Activated CD8-positive, alpha-beta memory T cell treated with anti-CD3 and anti-CD28 coated beads, Interleukin-2, amount 50 U/mL, for 1 hour (primary cell): ENCODE measurements around the gene CLRN3.

ENCODE experiments used
- DNase-seq: peaks from one replicate; pipeline ENCODE4 v3.0.0-alpha.2; 2020; ENCODE audit errors: extremely low read depth

CLRN3 gene

DNA sequence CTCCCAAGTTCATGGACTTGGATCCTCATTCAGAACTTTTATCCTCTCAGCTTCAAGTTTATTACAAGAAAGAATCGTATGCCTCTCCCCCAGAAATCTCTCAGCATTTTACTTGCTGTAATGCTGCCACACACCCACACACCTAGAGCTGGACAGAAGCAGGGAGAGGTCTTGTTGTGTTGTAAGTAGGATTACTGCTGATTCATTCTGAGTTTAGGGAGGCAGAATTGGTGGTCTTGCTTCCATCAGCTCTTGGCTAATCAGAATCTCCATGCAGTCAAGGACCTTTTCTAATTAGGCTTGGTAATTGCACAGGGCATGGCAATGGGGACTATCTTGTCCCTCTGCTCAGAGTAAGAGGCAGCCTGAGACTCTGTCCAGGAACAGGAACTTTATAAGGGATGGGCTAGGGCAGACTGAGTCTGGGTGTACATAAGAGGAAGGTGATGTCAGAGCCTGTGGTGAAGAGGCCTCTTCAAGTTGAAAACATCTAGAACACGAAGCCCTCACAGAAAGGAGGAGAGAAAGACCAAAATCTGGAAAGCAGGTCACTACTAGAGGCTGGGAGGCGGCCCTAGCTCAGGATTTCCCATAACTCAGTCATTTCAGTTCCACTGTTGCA lies 7.1 kb upstream of the CLRN3 start:
- DNase-seq: no peak

DNA sequence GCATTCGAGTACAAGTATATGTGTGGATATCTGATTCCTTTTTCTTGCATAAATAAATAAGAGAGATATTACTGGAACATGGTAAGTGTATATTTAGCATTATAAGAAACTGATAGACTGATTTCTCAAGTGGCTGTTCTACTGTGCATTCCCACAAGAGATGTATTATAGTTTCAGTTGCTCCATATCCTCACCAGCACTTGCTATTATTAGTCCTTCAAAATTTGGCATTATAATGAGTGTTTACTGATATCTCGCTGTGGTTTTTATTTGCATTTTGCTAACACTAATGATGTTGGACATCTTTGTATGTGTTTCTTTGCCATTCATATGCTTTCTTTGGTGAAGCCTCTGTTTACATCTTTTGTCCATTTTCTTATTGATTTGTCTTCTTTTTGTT lies 4.4 kb upstream of the CLRN3 start:
- no peak for DNase-seq

DNA sequence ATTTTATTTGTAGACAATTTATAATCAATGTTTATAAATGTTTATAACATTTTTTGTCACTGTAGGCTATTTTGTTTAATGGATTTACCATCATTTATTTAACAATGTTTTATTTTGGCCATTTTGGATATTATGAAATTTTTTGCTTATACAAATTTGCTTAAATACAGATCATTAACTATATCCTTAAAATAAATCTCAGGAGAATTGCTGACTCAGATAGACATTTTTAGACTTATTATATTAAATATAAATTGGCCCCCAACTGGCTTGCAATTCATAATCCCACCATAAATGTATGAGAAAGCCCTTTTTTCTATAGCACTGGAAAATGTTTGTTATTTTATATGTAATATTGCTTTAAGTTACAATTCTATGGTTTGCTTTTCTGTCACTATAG lies 3.8 kb upstream of the CLRN3 start:
- no peak for DNase-seq

DNA sequence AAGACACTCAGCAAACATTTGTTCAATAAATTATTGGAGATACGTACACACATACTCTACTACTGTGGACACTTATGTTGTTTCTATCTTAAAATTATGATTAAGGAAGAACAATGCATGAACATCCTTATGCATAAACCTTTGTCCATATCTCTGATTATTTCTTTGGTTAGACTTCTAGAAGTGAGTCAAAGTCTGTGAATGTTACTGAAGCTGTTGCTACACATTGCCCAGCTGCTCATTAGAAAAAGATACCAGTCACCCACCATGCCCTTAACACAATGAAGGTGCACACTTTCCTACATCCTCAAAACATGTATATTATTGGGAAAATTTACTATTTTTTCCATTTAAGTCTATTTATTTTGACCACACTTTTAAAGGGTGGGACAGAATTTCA lies 1.4 kb upstream of the CLRN3 start:
- DNase-seq: no peak

DNA sequence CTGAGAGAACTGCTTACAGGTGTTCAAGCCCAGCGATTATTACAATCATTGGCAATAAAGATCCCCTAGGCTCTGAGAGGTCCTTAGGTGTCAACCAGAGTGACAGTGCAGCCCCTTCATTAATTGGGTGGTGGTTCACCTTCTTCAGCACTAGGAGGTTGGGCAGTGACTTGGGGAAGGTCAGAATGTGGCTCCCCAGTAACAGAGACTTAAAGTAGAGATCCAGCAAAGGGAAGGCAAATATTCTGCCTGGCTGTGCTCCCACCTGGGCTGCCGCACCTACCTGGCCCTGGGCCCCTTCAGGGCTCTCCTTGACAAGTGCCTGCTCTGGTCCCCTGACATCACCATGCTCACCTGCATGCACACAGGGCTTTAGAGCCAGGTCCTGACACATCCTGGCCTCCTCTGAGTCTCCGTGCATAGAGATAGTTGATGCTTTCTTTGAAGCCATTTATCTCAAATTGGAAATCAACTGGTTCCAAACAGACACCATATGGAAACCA lies 1.9 kb downstream of the CLRN3 start:
- no peak for DNase-seq

DNA sequence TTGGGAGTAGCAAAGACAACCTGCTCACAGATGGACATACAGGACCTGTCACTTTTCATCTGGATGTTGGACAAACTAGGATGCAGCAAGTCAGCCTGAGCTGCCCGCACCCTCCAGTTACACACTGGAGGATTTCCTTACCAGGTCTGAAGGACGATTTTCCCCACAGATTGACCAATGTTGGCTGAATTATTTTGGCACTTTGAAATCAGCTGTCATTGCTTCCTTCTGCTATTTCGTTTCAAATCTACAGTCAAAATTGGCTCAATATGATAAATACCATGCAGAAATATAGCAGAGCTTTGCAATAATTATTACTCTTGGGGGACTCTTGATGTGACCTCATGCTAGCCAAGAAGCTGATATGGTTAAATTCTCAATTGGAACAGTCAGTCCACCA lies 2.5 kb downstream of the CLRN3 start:
- no peak for DNase-seq

DNA sequence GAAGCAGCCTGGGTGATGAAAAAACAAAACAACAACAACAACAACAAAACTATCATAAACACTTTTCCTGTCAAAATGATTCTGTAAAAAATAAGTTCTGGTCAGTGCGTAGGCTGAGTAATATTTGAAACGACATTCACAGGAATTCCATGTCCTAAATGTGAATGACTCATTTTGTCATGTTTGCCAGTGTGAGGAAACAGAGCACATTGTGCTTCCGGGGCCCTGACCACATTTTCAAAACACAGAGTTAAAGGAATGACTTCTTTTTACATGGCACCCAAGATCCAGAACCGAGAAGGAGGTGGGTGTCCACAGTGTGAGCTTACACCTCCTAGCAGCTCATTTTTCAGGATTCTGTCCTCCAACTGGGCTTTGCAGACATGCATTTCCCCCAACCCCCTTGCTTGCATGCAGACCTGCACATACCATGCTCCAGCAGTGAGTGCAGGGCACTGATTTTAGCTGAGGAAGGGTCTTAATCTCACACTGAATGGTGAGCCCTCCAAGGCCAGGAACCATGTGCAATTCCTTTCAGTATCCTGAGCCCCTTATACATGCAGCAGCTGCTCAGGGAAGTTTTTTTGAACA lies 3.0 kb downstream of the CLRN3 start:
- DNase-seq: no peak

DNA sequence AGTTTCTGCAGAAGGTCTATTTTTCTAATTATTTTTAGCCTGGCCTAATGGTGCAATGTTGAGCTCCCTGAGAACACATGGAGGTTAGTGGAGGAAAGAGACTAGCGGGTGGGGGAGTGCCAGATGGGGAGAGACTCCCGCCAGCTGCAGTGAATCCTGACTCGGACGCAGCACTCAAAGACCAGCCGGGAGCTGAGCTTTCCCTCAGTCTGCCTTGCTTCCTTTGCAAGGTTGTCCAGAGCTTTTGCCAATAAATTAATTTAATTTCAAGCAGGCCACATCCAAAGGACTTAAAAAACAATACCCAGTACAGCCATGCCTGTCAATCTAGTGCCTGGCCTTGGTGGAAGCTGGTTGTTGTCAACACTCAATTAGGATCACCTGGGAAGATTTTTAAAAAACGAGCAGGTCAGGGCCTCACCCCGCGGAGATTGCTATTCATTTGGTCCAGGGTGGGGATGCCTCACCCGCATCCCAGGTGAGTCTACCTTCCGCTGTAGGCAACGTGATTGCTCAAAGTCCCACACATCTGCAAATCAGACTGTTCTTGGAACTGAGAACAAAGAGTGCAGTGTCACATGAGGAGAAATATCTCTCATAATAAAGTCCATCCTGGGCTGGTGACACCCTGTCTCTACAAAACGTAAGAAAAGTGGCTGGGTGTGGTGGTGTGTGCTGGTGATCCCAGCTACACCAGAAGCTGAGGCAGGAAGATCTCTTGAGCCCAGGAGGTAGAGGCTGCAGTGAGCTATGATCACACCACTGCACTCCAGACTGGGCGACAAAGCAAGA lies 4.0 kb downstream of the CLRN3 start:
- no peak for DNase-seq

DNA sequence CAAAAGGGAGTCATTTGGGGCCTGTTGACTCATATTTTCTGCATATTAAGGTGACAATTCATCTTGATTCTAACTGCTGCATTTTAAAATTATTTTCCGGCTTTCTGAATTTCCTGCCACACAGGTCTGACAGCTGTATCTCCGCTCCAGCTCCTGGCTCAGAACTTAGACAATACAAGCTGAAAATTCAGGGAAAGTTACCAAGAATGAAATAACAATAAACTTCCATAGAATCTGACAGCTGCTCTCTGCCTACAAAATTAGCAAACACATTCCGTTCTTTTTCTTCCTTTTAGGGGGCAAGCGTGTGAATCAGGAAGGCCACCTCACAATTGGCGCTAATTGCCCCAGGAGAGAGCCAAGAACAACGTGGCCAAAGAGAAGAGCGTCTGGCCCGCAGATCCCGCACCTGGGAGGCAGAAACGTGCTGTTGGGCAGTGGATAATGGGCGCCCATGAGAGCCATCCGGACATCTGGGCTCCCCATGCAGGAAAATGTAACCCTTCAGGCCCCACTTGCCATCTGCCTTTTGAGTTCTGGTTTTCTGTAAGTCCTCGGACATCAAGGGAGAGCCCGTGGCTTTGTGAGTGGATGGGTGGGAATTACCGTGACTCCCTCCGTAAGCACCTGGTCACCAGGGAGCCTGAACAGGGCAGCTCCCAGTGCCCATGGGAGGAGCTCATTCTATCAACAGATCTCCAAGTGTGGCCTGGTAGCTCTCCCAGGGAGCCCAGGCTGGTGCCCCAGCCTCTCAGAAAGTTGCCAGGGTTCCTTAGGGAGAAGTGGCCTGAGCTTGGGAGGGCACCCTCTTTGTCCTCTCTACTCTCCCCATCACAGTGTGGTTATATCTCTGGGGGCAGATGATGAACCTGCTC lies 5.0 kb downstream of the CLRN3 start:
- no peak for DNase-seq

DNA sequence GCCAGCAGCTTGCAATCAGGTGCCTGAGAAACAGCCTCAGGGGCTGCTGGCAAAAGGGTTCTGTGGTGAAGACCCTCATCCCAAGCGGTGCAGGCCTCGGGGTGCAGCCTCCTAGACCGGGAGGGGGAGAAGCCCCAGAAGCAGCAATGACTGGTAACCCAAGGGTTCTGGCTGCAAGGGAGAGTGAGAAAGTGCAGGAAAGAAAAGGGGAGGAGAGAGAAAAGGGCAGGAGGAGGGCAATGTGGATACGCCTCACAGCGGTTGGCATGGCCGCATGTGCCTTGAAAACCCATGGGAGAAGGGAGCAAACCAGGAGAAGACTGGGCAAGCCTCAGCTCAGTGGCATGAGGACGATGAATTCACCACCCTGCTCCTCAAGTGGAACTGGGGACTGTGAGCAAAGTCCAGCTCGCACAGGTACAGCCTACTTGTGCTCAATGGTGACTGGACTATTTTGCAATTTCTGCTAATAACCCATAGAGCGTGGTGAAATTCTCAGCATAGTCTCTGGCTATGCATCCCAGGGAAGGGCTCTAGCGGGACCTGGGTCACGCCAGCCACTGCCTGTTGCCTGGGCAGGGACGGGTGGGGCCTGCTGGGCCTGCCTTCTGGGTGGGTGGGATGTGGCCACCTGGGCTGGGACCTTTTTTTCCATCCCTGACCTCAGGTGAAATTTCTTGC lies 6.2 kb downstream of the CLRN3 start:
- DNase-seq: no peak

DNA sequence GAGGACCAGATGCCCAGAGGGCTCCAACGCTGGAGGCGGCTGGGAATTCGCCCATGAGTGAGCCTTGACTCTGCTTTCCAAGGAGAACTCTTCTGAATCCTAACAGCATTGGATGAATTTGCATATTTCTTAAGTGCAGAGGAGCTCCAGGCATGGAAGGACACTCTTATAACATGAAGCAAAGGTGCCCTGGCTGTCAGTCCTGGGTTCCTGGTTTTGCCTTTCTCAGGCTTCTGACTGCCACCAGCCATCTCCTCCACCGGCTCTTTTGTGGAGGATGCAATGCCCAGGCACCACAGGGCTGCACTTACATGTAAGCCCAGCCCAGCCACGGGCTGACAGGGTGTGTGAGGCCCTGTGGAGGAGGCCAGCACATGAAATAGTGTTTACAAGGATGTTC lies 8.2 kb downstream of the CLRN3 start:
- no peak for DNase-seq

DNA sequence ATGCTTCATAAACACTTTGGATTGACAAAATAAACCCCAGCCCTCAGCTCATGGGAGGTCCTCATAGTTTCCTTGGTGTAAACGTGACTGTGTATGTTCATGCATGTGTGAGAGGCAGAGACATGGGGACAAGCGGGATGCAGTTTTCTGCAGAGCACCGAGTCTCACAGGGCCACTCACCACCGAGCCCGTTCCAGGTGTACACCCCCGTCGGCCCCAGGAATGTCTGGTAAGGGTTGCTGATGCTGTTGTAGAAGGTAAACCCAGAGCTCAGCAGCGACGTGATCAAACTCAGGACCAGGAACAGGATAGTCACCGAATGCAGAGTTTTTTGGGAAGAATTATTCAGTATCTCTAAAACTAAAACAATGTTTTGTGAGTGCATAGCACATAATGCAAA lies 9.2 kb downstream of the CLRN3 start:
- no peak for DNase-seq

DNA sequence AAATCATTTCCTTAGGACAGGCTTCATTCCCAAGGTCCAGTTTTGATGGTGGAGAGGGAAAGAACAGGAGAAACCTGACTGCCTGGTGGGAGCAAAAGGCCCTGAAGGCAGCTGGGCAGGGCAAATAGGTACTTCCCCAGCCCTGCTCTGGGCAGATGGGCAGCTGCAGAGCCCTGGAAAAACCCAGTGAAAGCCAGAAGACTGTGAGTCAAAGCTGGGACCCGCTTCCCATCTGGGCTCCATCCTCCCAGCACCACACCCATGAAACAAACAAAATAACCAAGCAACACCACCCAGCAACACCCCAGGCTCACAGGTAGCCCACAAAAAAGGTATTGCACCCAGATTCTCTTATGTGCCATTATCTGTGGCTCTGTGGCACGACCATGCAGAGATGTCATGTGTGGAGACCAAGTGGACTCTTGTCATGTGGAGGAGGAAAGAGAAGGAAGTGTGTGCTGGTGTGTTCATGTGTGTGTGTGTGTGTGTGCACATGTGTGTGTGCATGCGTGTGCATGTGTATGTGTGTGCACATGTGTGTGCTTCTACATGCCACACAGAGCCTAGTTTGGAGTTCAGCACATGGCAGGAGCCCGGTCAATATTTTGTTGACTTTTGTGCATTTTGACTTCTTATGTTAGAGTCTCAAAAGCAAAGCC lies 9.8 kb downstream of the CLRN3 start:
- no peak for DNase-seq

DNA sequence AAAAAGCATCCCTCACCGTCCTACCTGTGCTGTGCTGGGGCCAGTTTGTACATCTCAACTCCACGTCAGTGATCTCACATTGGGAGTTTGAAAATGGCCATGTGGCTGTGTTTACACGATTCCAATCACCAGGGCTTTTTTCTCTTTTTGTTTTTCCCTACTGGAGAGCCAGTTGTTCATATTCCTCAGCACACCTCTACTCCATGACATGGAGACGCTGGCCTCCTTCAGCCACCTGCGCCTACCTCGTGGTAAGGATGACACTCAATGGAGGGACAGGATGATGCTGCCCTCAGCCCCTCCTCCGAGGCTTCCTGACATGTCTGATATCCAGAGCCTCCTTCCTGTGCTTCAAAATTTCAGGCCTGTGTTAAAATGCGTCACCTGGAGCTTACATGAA lies 10.3 kb downstream of the CLRN3 start:
- no peak for DNase-seq

DNA sequence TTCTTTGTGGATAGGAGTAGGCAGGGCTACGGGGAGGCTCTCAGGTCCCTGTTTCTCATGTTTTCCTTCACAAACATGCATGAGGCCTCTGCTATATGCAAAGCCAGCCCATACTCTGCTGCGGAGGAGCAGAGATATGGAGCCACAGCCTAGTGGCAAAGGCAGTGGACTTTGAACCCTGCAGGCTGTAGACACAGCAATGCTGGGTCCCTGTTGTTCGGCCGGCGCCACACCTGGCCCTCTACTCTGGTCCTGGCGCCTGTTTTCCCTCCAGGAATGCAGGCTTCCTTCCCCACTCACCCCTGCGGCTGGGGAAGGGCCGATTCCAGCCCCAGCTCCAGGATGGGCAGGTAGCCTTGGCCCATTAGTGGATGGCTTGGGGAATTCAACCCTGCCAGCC lies 11.5 kb downstream of the CLRN3 start:
- no peak for DNase-seq

DNA sequence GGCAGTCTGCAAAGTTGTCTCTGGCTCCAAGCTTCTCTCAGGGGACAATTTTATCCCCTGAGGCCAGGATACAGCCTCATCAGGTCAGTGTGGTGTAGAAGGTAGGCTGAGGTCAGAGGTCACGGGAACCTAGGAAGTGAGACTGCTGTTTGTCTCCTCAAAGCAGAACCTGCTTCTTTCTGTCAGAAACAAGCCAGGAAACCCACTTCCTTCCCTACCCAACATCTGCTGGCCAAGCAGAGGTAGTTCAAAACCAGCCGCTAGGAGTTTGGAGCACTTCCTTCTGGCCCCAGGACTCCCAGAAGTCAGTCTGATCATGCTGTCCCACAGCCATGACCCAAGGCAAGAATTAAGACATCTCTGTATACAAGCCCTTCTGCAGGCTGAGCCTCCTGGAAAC lies 12.2 kb downstream of the CLRN3 start:
- DNase-seq: no peak

DNA sequence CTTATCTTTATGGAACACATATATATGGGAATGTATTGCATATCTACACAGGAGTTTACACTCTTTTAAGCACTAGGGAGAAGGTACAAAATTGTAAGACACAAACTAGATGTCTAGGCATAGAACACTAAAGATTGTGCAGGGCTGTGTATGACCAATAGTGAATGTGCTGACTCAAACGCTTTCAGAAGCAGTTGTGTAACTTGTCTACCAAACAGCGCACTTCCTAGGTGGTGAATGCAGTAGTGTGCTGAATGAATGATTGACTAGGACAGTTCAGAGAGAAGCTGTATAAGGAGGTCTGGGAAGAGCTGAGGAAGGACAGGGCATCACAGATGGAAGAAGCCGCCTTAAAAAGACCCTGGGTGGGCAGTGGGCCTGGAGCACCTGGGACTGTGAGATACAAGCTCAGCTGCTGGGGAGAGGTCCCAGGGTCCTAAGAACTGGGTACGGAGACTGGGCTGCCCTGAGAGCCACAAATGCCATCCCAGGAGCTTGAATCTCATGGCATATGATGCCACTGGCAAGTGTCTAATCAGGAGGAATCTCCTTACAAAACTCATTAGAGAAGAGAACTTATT lies 14.2 kb downstream of the CLRN3 start:
- no peak for DNase-seq

DNA sequence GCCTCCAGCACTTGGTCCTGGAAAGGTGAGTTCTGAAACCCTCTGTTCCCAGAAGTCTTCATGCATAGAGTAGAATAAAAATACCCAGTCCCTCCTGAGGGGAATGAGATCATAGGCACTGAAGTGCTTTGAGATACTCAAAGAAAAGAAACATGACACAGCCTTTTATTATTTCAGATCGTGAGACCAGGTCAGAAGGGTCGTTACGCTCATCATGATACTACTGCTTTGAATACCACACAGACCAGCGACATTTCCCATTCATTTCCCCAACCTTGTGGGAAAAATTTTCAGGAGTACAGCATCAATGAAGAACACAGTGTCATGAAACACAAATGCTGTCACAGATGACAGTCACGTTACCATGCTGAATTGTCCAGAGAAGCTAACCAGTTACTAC lies 15.0 kb downstream of the CLRN3 start:
- DNase-seq: no peak

DNA sequence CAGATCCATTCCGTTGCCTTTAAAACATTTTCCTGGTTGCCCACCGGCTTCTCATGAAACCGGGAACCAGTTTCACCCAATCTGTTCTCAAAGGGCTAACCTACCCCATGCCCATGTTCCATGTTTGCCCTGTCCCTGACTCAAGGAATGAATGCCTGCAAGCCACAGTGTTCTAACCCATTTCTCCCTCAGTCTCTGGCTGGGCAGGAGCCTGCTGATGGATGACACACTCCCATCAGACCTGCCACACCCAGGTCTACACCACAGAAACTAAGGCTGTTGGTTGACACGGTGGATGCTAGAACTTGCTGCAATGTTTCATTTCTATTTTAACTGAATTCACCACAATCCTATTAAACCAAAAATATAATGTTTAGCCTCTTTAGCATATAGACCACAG lies 15.6 kb downstream of the CLRN3 start:
- no peak for DNase-seq

DNA sequence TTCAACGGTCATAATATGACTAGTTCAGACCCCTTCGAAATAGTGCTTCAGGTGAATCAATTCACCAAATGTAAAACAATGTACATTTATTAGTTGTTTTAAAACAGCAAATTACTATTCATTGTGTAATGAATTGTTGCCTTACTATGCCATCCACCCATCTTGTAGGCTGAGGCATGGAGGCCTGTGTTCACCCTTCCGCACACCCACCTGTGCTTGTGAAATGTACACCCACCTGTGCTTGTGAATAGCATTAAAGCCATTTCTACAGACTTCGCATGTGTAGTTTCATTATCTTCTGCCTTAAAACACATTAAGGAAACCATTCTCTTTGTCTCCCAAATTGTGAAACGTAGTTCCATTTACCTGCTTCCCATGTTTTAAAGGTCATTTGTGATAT lies 16.8 kb downstream of the CLRN3 start:
- no peak for DNase-seq

DNA sequence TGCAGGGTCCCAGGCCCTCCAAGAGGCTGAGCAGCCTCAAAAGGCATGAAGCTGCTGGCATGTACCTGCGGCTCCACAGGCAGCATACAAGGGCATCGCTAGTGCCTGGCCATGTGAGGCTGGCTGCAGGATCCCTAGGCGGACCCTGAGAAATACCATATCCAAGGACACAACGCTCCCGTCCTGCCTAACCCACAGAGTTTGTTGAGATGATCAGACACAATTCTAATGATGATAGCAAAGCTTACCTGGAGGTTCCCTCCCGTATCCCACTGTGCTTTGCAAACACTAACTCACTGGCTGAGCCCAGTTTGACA lies 17.3 kb downstream of the CLRN3 start:
- DNase-seq: no peak
